Ascending aorta (tissue), 2 donors: ENCODE data around the gene BHLHE23. TPM values are rescaled to one million over a fixed set of nuclear protein-coding genes. Genes with fewer than 3 reads are reported as not detected.
A peak's percentile ranks its signal among the peaks of the same experiment; 100 is the strongest.

ENCODE experiments used
- DNase-seq, 2 donors: peaks; one replicate each; pipeline ENCODE4 v3.0.0-alpha.2; 2019; ENCODE audit warnings: low spot score in 2 of 2
- H3K27ac ChIP-seq, 2 donors: fragments of 200-600 bp; sonication (generic); one replicate each; pipeline ENCODE4 v1.5.1; 2016 to 2017; ENCODE audit warnings: mild to moderate bottlenecking in 1 of 2
- H3K27me3 ChIP-seq: fragments of 200-600 bp; sonication (generic); one replicate; pipeline ENCODE4 v1.5.1; 2017
- H3K36me3 ChIP-seq, 2 donors: fragments of 200-600 bp; sonication (generic); one replicate each; pipeline ENCODE4 v1.5.1; 2016
- H3K4me1 ChIP-seq, 2 donors: fragments of 200-600 bp; sonication (generic); one replicate each; pipeline ENCODE4 v1.5.1; 2016 to 2017; ENCODE audit warnings: mild to moderate bottlenecking in 1 of 2
- H3K4me3 ChIP-seq, 2 donors: fragments of 200-600 bp; sonication (generic); one replicate each; pipeline ENCODE4 v1.5.1; 2016 to 2017; ENCODE audit warnings: mild to moderate bottlenecking in 1 of 2
- H3K9me3 ChIP-seq, 2 donors: fragments of 200-600 bp; sonication (generic); one replicate each; pipeline ENCODE4 v1.5.1; 2016
- intact Hi-C: fragments of 100-400 bp; cut with DNase I; formaldehyde crosslinking; loops from one replicate; pipeline ENCODE4 v1.15.1; 2023
- total RNA-seq: library from RNA; depleted of rRNA; stranded (reverse); fragments of >200 nt; gene quantifications from one replicate; pipeline ENCODE4 v1.1.0, GENCODE V29; 2016
- TF ChIP-seq, protein P1 (sequence below), 3 experiments: fragments of 200-600 bp in 2 of 3; fragments of 450-650 bp in 1 of 3; sonication (generic) in 2 of 3; IDR thresholded peaks; one replicate each; pipeline ENCODE4 v1.5.1; 2016 to 2019; ENCODE audit warnings: antibody characterized with exemption in 3 of 3, mild to moderate bottlenecking in 1 of 3, moderate library complexity in 1 of 3

The BHLHE23 gene
- total RNA-seq, 1 donor from 2014 or later: not detected

DNA sequence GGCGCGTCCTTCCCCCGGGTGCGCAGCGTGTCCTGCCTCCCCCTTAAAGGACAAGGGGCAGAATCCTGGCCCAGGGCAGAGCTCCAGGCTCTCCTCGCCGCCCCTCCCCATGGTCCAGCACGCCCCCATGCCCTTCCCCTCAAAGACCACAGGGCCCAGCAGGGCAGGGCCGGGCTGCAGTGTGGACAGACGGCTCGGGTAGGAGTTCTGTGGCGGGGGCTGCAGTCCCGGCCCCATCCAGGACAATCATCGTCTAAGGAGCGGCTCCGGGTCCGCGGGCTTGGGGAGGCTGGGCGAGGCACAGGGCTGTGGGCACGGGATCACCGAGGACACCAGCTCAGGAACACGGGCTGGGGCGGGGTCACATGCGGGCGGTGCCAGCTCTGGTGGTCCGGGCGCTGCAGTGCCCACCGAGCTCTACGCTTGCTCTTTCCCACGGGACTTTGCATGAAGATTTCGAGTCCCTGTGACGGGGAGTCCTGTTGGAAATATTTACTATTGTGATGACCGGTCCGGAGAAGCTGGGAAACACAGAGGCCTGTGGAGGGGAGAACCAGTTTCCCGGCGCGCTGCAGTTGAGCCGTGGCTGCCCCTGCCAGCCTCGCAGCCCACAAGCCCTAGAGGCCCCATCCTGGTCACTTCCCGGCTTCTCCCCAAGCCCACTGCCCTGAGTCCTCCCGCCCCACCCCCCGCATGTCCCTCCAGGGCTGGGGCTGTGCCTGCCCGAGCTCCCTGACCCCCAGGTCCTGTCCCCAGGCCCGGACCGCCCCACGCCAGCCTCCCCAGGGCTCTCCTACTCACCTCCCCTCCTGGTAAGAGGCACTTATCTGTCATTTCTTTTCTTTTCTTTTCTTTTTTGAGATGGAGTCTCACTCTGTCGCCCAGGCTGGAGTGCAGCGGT is 33.7 kb downstream of the BHLHE23 start:
- TF ChIP-seq, protein P1, sequence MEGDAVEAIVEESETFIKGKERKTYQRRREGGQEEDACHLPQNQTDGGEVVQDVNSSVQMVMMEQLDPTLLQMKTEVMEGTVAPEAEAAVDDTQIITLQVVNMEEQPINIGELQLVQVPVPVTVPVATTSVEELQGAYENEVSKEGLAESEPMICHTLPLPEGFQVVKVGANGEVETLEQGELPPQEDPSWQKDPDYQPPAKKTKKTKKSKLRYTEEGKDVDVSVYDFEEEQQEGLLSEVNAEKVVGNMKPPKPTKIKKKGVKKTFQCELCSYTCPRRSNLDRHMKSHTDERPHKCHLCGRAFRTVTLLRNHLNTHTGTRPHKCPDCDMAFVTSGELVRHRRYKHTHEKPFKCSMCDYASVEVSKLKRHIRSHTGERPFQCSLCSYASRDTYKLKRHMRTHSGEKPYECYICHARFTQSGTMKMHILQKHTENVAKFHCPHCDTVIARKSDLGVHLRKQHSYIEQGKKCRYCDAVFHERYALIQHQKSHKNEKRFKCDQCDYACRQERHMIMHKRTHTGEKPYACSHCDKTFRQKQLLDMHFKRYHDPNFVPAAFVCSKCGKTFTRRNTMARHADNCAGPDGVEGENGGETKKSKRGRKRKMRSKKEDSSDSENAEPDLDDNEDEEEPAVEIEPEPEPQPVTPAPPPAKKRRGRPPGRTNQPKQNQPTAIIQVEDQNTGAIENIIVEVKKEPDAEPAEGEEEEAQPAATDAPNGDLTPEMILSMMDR (IDR thresholded peaks at IDR 0.05): no peak
- Histone ChIP-seq H3K36me3 (no peaks in the 10 kb centered on the region), H3K4me1 (peaks cover 0 to 2% of the 10 kb centered on the region in 2 donors), H3K4me3 (peak overlapping the region; percentile 18 to 49), H3K27me3 (no peaks in the 10 kb centered on the region), H3K27ac (no peak overlapping the region), H3K9me3 (no peaks in the 10 kb centered on the region)
- intact Hi-C loops: loop anchor here (1.0 to 2.0 kb wide), 2 partner anchors 36 to 72 kb away; no protein-coding TSS in a partner anchor
- DNase-seq: no peak

DNA sequence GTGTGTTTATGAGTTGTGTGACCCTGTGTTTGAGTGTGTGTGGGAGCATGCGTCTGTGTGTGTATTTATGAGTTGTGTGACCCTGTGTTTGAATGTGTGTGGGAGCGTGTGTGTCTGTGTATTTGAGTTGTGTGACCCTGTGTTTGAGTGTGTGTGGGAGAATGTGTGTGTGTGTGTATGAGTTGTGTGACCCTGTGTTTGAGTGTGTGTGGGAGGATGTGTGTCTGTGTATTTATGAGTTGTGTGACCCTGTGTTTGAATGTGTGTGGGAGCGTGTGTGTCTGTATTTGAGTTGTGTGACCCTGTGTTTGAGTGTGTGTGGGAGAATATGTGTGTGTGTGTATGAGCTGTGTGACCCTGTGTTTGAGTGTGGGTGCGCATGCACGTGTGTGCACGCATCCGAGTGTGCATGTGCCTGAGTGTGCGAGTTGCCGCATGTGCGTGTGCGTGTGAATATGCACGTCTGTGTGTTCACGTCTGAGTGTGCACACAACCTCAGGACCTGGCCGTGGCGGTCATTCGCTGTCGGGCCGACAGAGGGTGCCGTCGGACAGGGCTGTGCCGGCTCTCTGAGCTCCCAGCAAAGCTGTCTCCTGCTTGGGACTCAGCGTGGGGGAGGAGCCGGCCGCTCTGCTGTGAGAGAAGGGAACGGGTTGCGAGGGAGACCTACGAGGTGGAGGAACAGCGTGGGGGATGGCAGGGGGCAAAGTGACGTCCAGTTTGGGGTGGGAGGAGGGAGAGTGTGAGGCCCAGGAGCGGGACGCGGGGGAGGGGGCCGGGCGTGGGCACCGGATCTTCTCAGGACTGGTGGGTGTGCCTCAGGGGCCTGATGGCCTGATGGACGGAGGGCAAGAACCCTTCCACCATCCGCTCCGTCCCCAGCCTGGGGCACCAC is 34.6 kb downstream of the BHLHE23 start:
- Histone ChIP-seq H3K4me1 (peaks cover 0 to 2% of the 10 kb centered on the region in 2 donors), H3K9me3 (no peaks in the 10 kb centered on the region), H3K36me3 (no peaks in the 10 kb centered on the region), H3K4me3 (peak overlapping the region; percentile 18 to 49), H3K27me3 (no peaks in the 10 kb centered on the region), H3K27ac (no peak overlapping the region)
- TF ChIP-seq, protein P1 (IDR thresholded peaks at IDR 0.05): peak; percentile 86 to 90 (median 90)
- peak; percentile 33 to 90 for DNase-seq
- intact Hi-C loops: loop anchor here (1.0 to 2.0 kb wide), 2 partner anchors 37 to 71 kb away; no protein-coding TSS in a partner anchor

DNA sequence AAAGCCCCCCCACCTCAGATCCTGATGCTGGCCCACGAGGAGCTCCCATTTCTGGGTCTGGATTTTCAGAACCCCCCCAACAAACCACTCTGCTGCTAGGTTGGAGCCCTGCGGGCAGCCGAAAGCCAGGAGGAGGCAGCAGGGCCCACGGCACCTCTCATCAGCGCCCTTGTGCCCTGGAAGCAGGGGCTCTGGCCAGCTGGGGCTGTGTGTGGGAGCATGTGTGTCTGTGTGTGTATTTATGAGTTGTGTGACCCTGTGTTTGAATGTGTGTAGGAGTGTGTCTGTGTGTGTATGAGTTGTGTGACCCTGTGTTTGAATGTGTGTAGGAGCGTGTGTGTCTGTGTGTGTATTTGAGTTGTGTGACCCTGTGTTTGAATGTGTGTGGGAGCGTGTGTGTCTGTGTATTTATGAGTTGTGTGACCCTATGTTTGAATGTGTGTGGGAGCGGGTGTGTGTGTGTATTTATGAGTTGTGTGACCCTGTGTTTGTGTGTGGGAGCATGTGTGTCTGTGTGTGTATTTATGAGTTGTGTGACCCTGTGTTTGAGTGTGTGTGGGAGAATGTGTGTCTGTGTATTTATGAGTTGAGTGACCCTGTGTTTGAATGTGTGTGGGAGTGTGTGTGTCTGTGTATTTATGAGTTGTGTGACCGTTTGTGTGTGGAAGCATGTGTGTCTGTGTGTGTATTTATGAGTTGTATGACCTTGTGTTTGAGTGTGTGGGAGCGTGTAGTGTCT is 35.4 kb downstream of the BHLHE23 start:
- DNase-seq: no peak
- Histone ChIP-seq H3K4me3 (no peak overlapping the region), H3K36me3 (no peaks in the 10 kb centered on the region), H3K27me3 (no peaks in the 10 kb centered on the region), H3K4me1 (peaks cover 0 to 2% of the 10 kb centered on the region in 2 donors), H3K9me3 (no peaks in the 10 kb centered on the region), H3K27ac (no peak overlapping the region)
- intact Hi-C loops: no loop called here
- TF ChIP-seq, protein P1 (IDR thresholded peaks at IDR 0.05): no peak

GRCh38 chr20:62970307-62971210 is 36.2 kb downstream of the BHLHE23 start:
- H3K4me3 ChIP-seq: no peak overlapping the region
- TF ChIP-seq, protein P1 (IDR thresholded peaks at IDR 0.05): no peak
- no peaks in the 10 kb centered on the region for H3K9me3 ChIP-seq
- no peaks in the 10 kb centered on the region for H3K27me3 ChIP-seq
- H3K27ac ChIP-seq: no peak overlapping the region
- no peaks in the 10 kb centered on the region for H3K36me3 ChIP-seq
- no peak for DNase-seq
- intact Hi-C loops: no loop called here
- H3K4me1 ChIP-seq: peaks cover 0 to 2% of the 10 kb centered on the region in 2 donors
